Right lobe of liver (tissue), 4 donors: ENCODE measurements around the gene EDN2.

Experiments
- POLR2A ChIP-seq: fragments of 450-650 bp; IDR thresholded peaks from one replicate; pipeline ENCODE4 v1.6.1; 2017; ENCODE audit warnings: antibody characterized with exemption, mild to moderate bottlenecking
- TF ChIP-seq, protein P1 (sequence below), 4 donors: fragments of 200-600 bp in 3 of 4; fragments of 450-650 bp in 1 of 4; IDR thresholded peaks; one replicate each; pipeline versions ENCODE4 v1.5.1 to v1.8.0; 2016 to 2022; ENCODE audit warnings: antibody characterized with exemption in 4 of 4, mild to moderate bottlenecking in 2 of 4
- donor health status: DM: no; HTN: no; CAD: no.
- donor health status: DM: no; HTN: no; CAD: no.
- donor health status: DM: no; HTN: yes; CAD: no.

DNA sequence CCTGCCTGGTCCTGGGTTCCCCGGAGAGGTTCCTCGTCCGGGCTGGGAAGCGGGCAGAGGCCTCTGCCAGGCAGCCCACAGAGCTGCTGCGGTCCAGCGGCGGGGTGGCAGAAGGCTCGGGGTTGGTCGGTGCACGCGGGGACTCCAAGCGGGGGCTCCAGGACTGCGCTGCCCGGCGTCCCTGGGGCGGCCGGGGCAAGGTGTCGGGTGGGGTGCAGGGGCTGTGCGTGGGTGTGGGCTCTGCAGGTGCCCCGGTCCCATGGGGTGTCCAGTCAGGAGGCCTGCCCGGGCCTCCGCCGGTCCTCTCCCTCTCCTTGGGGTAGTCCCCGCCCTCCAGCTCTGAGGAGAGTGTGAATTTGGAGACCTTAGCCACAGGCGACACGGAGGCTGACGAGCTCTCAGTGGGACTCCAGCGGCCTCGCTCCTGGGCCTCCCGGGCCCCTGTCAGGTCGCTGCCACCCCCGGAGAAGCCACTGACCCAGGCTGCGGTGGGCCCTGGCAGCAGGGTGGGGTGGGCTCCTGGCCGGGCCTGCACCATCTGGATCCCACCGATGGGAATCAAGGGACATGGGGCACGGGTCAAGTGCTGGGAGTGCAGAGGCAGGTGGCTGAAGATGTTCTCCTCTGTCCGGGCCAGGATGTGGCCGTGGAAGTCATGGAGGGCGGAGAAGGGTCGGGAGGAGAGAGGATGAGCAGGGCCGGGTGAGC is 26.2 kb upstream of the EDN2 start:
- TF ChIP-seq, protein P1, sequence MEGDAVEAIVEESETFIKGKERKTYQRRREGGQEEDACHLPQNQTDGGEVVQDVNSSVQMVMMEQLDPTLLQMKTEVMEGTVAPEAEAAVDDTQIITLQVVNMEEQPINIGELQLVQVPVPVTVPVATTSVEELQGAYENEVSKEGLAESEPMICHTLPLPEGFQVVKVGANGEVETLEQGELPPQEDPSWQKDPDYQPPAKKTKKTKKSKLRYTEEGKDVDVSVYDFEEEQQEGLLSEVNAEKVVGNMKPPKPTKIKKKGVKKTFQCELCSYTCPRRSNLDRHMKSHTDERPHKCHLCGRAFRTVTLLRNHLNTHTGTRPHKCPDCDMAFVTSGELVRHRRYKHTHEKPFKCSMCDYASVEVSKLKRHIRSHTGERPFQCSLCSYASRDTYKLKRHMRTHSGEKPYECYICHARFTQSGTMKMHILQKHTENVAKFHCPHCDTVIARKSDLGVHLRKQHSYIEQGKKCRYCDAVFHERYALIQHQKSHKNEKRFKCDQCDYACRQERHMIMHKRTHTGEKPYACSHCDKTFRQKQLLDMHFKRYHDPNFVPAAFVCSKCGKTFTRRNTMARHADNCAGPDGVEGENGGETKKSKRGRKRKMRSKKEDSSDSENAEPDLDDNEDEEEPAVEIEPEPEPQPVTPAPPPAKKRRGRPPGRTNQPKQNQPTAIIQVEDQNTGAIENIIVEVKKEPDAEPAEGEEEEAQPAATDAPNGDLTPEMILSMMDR (IDR thresholded peaks at IDR 0.05): no peak
- TF ChIP-seq POLR2A: no peak
